GM12873 (cell line): ENCODE data around the gene SH3PXD2B.

Experiments
- CTCF ChIP-seq: IDR thresholded peaks from 2 replicates; pipeline ENCODE4 v1.5.1; 2012; ENCODE audit warnings: low read depth, mild to moderate bottlenecking, moderate library complexity, low read length, control low read depth; ENCODE audit not compliant: insufficient read depth; ENCODE audit errors: missing control alignments

SH3PXD2B gene

GRCh38 chr5:172315587-172316493 lies 138.5 kb downstream of the SH3PXD2B start:
- TF ChIP-seq CTCF = no peak

GRCh38 chr5:172313915-172314314 lies 140.4 kb downstream of the SH3PXD2B start:
- no peak for TF ChIP-seq CTCF

- TF ChIP-seq CTCF = no peak
Measured at GRCh38 chr5:172312286-172312685, 142.0 kb downstream of the SH3PXD2B start.

- TF ChIP-seq CTCF = no peak
Measured at GRCh38 chr5:172311605-172312004, 142.7 kb downstream of the SH3PXD2B start.

- no peak for TF ChIP-seq CTCF
Measured at GRCh38 chr5:172311026-172311425, 143.3 kb downstream of the SH3PXD2B start.

- no peak for TF ChIP-seq CTCF
Measured at GRCh38 chr5:172305380-172305779, 148.9 kb downstream of the SH3PXD2B start.

GRCh38 chr5:172303572-172304335 lies 150.6 kb downstream of the SH3PXD2B start:
- TF ChIP-seq CTCF = no peak
